ENCODE measurements around the gene ONECUT3.

The ONECUT3 gene

DNA sequence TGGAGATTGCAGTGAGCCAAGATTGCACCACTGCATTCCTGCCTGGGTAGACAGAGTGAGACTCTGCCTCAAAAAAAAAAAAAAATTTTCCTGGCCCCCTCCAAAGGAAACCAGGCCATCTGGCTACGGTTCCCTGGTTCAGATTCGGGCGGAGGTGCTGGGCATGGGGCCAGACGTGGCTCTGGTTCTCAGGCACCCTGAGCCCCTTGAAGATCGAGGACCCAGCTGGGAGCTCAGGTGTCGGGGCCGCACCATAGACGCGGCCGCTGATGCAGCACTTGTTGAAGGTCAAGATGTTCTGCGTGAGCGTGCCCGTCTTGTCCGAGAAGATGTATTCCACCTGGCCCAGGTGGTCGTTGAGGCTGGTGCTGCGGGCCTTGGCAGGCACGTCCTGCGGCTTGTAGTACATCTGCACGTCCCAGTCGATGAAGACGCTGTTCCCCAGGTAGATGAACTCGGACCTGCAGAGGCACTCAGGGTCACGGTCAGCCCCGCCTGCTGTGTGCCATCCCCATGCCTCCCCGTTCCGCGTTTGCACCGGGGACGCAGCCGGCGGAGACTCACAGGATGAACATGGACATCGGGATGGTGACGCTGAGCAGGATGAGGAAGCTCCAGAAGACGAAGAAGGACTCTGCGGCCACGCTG, 46.5 kb downstream of the ONECUT3 start:
- DNase-seq, result no peak

DNA sequence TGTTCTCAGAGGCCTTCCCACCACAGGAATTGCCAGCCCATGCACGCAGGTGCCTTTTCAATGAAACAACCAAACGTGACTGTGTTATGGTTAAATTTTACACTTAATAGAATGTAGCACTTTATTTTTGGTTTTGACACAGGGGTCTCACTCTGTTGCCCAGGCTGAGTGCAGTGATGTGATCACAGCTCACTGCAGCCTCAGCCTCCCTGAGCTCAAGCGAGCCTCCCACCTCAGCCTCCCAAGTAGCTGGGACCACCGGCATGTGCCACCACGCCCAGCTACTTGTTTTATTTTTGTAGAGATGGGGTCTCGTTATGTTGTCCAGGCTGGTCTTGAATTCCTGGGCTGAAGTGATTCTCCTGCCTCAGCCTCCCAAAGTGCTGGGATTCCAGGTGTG, 51.6 kb downstream of the ONECUT3 start:
- DNase-seq, result no peak

DNA sequence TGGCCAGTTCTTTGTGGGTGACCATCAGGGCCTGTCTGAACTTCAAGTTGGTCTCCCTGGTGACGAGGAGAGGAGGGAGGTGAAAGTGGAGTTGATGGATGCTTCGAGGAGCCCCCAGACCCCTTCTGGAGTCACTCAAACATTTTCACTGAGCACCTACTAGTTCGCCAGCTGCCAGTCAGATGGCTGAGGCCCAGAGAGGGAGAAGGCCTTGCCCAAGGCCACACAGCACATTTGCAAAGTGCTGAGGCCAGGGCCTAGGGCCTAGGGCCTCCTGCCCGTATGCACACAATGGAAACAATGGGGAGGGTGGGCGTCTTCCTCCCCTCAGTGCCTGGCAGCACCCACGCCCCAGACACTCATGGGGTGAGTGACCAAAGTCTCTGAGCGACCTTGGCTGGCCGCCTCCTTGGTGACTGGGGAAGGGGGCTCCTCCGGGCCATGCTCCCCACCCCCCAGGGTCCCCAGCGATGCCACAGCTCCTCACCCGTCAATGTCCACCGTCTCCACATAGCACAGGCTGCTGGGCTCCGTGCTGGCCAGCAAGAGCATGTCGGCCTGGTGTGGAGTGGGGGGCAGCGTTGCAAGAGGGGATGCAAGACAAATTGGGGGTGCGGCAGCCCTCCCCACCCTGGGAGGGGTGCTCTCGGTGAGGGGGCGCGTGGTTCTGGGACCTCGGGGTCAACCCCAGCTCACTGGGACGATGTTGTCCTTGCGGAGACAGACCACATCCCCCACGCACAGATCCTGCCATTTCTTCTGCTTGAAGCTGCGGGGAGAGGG, 52.3 kb downstream of the ONECUT3 start:
- DNase-seq, result no peak

DNA sequence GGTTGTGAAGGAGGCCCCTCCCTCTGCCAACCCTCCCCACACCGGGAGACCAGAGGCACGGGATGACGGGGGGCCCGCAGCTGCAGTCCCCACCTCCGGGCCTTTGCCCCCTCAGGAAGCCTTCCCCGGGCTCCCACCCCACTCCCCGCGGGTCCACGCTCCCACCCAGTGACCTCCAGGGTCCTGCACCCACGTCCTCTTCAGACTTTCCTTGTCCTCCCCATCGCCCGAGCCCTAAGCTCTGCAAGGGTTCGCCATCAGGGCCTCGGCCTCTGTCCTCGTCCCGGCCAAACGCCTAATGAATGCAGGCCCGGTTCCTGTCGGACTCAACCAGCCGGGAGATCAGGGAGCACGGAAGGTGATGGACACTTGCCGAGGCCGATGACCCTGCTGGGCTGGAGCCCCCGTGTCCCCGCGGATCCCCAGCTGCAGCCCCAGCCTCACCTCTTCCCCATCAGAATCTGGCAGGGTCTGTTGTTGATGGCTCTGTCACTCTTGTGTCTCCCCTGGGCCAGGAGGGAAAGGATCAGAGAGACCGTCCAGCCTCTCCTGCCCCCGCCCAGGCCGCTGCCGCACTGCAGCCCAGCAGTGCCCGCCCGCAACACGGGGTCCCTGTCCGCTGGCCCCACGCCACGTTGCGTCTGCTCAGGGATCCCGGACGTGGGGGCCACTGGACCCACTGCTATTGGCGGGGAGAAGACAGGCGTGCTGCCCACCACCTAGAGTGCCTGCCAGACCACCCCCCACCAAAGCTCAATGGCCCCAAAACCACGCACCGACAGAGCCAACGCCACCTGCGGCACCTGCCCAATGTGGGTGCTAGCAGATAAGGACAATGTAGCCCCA, 53.1 kb downstream of the ONECUT3 start:
- DNase-seq, result no peak

DNA sequence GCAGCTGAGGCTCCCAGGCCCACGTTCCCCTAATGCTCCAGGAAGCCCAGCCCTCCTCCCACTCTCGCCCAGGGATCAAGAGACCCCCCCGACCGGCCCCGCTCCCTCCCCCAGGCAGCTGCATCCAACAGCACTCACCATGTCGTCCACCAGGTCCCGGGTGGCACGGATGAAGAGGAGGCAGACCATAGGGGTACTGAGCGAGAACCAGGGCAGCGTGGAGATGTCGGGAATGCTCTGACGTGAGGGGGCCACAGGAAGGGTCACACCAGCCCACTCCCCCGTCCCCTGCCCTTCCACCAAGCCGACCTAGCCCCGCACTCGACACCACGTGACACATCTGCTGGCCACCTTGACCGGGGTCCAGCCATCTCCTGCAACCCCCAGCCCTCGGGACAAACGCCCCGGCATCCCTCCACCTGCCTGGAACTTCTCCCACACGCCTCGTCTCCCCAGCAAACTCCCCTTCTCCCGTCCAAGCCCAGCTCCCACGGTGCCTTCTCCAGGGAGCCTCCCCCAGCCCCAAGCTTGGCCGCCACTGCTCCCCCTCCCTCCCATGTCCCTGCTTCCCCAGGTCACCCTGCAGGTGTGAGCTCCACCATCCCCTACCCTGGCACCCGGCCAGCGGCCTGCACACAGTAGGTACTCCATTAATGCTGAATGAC, 53.9 kb downstream of the ONECUT3 start:
- no peak for DNase-seq

DNA sequence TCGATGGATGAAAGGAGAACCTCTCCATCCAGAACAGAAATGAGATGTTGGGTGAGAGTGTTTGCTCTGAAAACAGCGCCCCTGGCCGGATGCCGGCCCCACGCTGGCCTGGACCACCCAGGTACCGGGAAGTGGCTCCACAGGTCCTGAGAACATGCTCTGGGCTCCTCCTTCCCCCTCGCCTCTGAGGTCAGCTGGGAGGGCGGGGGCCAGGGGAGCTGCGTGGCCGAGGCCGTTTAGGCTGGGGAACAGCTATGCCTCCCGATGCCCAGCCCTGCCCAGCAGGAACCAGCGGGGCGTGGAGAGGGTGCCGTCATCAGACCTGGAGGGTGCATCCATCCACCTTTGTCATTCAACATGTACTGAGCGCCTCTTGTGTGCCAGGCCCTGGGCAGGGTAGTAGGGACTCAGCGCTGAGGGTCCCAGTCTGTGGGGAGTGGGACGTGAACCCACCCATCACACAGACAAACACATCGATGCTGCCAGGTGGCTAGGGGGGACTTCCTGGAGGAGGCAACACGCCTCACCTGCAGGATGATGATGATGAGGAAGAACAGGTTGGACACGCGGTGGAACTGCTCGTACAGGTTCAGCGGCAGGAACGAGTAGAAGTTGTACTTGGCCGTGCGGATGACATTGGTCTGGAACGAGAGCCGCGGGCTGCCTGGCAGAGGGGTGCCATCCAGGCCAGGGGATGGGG, 54.5 kb downstream of the ONECUT3 start:
- DNase-seq, result no peak

DNA sequence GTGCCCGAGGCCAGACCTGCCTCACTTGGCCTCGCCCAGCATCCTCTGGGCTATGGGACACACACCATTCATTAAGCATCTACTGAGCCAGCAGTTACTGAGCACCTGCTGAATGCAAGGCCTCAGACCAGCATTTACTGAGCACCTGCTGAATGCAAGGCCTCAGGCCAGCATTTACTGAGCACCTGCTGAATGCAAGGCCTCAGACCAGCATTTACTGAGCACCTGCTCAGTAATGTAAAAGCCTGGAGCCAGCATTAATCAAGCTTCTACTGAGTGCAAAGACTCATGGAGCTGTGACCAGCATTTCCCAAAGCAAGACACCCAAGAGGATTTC, 55.1 kb downstream of the ONECUT3 start:
- DNase-seq, result no peak

DNA sequence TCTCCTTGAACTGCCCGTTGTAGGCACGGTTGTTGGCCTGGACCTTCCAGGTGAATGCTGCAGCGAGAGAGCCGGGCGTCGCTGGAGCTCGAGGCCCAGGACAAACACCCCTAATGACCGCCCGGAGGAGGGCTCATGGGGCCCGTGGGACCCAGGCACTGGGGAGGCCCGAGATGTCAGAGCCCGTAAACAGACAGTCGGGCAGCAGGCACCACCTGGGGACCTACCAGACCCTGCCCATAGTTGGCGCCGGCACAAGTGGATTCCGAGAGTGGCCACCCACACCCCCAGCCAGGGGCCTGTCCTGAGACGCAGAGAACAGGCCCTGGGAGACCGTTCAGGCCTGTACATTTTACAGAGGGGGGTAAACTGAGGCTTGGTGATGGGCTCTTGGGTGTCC, 56.4 kb downstream of the ONECUT3 start:
- DNase-seq, result no peak

DNA sequence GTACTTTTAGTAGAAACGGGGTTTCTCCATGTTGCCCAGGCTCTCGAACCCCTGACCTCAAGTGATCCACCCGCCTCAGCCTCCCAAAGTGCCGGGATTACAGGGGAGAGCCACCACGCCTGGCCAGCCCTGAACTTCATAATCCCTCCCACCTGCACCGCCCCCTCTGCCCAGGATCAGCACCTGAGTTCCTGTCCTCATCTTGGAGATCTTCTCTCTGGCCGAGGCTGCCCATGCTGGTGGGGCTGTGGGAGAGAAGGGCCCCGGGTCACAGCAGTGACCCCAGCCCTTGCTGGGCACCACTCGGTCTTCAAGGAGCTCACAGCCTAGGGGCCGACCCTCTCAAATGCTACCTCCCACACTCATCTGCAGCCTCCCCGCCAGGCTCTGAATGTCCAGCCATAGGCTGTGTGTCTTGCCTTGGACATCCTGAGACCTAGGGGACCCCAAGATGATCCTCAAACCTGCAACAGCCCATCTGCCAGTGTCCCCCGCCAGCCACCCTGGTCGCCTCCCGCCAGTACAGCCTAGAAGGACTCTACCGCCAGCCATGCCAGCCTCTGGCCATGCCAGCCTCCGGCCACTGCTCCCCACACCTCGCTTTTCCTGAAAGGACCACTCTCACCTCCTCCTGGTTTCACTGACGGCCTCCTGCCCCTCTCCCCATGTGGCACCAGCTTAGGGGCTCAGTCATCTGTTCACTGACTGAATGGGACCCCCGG, 57.3 kb downstream of the ONECUT3 start:
- DNase-seq, result no peak

DNA sequence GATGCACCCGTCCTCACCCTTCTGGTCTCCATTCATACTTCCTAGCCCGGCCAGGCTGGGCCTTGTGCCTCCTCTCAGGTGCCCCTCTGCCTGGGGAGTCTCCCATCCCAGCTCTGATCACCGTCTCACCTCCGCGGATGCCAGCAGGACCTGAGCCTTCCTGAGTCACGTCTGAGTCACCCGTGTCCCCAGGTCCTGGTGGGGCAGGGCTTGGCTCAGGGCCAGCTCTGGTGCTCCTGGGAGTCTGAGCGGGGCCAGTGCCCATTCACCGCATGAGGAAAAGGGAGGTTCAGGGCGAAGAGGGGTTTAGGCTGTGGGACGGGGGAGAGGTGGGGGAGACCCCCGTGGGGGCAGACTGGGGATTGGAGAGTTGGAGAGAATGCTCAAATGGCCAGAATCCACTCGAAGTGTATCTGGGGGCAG, 58.2 kb downstream of the ONECUT3 start:
- no peak for DNase-seq

DNA sequence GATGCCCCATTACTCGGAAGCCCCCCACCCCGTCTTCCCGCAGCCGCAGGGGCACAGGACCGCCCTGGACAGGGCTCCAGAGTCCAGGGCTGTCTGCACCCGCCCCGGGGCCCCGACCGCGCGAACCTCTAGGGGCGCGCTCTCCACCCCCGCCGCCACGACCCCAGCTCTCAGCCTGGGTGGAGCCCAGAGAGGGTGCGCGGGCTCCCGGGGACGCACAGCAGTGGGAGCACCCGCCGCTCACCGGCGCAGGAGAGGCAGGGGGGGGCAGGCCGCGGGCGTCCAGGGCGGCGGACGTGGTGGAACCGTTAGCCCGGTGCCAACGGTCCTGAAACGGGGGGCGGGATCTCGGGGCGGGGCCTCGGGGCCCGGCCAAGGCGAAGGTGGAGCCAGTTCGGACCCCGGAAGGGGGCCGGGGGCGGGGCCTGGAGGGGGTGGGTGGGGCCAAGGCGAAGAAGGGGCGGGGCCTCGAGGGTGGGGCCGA, 58.7 kb downstream of the ONECUT3 start, which contains the start of gene ATP8B3:
TSS of gene ATP8B3 (minus strand) at position 335 of the 484 bp plus-strand sequence. CDS start 540 bp downstream, outside the sequence.
- DNase-seq, result no peak

DNA sequence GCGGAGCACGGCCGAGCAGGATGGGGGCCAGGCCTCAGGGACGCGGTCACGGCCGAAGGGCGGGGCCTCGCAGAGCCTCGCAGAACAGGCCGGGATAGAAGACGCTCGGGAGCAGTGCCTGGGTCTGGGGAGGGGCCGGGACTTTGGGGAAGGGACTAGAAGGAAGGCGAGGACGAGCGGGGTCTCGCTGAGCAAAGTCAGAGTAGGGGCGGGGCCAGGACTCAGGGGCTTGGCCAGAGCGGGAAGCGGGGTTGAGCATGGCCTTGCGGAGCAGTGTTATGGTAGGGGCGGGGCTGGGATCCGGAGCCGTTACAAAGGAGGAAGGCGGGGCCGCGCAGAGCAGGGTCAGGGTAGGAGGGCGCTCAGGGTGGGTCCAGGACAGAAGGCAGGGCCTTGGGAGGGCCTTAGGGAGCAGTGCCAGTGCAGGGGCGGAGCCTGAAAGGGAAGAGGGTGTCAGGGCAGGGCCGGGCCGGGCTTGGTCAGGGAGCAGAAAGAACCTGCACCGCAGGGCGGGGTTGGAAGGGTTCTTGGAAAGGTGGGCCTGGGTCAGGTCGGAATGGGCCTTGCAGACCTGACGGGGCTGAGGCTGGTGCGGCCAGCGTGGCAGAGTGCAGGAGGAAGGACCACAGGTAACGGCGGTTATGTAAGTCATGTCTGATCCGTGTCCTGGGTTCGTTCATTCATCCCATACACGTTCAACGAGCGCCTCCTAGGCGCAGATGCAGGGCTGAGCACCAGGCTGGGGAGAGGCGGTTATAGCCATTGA, 59.3 kb downstream of the ONECUT3 start:
- DNase-seq, result peak; percentile 80 to 85

DNA sequence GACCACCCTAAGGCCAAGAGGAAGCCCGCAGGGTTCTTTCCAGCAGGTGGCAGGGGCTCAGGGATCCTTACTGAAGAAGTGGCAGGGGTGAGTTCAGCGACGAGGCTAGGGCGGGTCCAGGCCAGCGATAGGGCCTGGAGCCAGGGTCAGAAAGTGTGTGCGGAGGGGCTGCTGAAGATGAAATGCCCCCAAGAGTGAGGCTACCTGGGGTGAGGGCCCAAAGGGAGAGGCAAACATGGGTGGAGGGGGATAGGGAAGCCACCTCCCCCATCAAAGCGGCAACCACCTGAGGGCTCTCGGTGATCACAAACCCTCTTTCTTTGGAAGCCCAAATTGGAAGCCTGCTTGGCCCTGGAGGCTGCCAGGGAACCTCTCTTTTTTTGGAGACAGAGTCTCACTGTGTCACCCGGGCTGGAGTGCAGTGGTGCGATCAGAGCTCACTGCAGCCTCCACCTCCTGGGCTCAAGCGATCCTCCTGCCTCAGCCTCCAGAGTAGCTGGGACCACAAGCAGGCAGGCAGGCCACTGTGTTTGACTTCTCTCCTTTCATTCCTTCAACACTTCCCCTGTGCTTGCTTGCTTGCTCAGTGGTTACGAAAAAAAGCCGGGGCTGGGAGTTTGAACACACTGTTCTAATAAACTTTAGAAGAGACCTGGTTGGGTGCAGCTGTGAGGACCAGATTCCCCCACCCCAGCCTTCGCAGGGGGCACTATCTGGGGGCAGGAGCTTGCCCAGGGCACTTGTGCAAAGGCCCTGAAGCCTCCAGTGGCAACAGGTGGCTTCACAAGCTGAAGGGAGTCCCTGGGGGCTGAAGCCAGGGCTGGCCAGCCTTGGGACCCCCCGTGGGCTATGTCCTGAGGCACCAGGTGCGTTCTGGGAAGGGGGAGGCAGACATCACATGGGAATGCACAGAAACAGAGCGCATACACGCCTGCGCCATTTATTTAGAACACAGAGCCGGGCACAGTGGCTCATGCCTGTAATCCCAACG, 60.2 kb downstream of the ONECUT3 start:
- DNase-seq, result no peak

DNA sequence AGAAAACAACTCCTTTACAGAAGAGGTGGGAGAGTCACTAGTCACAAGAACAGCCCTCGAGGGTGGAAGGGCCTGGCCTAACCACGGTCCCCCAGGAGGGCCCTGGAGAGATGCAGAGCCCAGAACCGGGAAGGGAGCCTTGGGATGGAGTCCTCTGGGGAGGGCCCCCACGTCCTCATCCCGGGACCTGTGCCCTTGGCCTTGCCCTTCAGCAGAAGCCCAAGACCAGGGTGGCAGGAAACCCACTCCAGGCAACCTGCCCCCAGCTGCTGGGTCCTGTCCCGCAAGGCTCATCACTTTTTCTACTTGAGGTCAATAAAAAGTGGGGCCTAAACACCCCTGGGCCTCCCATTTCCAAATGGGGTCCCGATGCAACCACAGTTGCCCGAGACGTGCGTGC, 61.1 kb downstream of the ONECUT3 start:
- DNase-seq, result no peak

DNA sequence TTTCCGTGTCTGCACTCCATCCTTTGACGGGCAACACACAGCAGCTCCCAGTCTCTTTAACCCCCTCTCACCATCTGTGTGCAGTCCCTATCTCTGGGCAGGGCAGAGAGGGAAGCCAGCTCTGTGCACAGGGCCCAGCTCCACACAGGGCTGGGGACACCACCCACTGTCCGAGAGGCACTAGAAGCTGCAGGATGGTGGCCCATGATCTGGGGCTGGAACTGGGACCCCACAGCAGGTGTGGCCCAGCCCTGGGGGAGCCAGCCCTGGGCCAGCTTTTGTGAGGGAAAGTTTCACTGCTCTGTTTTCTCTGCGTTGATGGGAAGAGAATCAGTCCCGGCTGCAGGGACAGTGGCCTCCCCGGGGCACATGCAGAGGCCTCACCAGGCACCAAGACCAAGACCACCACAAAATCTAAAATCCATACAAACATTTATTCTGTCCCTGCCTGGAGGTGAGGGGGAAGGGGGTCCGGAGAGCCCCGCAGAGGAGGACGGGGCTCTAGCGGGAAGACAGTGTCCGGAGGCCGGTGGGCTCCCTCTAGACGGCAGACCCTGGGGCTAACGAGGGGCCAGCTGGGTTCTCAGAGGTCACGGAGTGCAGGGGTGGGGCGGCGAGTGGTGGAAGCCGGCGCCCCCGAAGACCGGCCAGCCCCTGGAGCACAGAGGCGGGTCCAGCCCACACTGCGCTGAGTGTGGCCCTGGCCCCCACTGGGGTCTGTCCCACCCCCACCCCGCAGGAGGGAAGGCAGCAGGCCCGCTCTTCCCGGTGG, 61.7 kb downstream of the ONECUT3 start:
- DNase-seq, result no peak

DNA sequence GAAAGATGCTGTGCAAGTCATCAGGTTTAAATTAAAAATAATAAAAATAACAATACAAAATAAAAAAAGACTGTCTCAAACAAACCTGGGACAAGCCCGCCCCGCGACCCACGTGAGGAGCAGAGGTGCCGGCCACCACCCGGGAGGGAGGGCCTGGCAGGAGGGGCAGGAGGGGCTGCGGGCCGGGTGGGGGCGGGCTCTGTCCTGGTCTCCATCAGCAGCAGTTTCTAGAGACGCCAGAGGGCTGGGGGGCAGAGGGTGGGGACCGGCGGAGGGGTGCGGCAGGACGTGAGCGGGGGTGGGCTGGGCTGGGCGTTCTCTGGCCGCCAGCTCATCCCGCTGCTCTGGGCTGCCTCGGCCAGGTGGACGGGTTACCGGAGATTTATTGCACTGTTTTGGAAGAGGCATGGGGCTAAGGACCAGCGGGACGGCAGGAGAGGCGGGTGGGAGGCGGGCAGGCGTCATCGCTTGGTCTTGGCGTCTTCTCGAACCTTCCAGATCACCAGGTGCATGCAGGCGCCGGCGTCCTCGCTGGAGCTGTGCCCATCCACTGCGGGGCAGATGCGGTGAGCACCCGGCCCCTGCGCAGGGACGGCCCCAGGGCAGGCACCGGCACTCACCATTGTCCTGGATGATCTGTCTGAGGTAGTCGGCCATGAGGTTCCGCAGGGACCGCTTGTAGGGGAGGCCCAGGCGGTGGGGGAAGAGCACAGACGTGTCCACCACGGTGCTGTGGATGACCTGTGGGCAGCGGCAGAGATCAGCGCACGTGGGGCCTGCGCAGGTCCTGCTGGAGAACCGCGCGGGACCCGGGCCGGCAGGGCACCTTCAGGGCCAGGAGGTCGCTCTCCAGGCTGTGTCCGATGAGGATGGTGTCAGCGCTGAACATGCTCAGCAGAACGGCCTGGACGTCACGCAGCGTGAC, 62.6 kb downstream of the ONECUT3 start:
- no peak for DNase-seq

DNA sequence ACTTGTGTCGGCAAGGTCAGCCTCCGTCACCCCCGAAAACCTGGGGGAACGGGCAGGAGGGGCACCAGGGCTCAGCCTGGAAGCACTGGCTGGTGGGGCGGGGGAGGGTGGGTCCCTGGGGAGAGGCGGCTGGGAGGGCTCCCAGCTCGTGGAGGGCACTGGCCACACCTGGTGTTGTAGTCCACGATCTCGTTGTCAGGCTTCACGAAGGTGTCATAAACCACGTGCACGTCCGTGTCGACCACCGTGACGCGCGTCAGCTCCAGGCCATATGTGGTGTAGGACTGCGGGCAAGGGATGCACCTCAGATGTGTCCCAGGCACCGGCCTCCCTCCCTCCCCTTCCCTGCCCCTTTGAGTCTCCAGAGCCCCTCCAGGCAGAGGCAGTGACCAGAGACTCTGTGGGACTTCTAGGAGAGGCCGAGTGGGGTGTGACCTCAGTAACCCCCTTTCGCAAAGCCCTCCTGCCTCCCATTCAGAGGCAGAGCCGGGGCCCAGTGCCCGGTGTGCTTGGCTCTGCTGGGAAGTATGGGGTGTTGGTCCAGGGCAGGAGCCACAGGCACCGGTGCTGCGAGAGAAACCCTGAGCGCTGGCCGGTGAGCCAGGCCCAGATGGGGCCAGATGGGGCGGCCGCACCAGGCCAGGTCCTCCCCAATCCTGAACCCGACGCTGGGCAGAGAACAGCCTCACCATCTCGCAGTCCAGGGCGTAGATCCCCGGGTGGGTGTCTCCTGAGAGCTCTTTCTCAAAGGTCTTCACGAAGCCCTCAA, 63.4 kb downstream of the ONECUT3 start:
- DNase-seq, result no peak
